ENCODE data around the gene IRF9.
A peak's percentile ranks its signal among the peaks of the same experiment; 100 is the strongest.

IRF9 gene

GRCh38 chr14:24135584-24135833 lies 25.6 kb upstream of the IRF9 start (continued):
- TF ChIP-seq ZNF473 (tag by site-specific recombination; IDR thresholded peaks at IDR 0.05), result no peak
- TF ChIP-seq ZNF140 (tag by site-specific recombination; IDR thresholded peaks at IDR 0.05), result no peak
- TF ChIP-seq ZNF280C (tag by site-specific recombination; IDR thresholded peaks at IDR 0.05), result no peak
- TF ChIP-seq ZNF701 (tag by site-specific recombination; IDR thresholded peaks at IDR 0.05), result no peak
- TF ChIP-seq, protein P1, sequence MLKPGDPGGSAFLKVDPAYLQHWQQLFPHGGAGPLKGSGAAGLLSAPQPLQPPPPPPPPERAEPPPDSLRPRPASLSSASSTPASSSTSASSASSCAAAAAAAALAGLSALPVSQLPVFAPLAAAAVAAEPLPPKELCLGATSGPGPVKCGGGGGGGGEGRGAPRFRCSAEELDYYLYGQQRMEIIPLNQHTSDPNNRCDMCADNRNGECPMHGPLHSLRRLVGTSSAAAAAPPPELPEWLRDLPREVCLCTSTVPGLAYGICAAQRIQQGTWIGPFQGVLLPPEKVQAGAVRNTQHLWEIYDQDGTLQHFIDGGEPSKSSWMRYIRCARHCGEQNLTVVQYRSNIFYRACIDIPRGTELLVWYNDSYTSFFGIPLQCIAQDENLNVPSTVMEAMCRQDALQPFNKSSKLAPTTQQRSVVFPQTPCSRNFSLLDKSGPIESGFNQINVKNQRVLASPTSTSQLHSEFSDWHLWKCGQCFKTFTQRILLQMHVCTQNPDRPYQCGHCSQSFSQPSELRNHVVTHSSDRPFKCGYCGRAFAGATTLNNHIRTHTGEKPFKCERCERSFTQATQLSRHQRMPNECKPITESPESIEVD (tag by site-specific recombination; IDR thresholded peaks at IDR 0.05), result no peak
- TF ChIP-seq, protein P2, sequence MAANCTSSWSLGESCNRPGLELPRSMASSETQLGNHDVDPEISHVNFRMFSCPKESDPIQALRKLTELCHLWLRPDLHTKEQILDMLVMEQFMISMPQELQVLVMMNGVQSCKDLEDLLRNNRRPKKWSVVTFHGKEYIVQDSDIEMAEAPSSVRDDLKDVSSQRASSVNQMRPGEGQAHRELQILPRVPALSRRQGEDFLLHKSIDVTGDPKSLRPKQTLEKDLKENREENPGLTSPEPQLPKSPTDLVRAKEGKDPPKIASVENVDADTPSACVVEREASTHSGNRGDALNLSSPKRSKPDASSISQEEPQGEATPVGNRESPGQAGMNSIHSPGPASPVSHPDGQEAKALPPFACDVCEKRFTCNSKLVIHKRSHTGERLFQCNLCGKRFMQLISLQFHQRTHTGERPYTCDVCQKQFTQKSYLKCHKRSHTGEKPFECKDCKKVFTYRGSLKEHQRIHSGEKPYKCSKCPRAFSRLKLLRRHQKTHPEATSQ (tag by site-specific recombination; IDR thresholded peaks at IDR 0.05), result no peak
- peak; percentile 94 for TF ChIP-seq SCRT1 (tag by site-specific recombination; IDR thresholded peaks at IDR 0.05; ENCODE audit: borderline replicate concordance)
- TF ChIP-seq OSR2 (tag by site-specific recombination; IDR thresholded peaks at IDR 0.05), result no peak
- no peak for TF ChIP-seq ZBTB6 (tag by site-specific recombination; IDR thresholded peaks at IDR 0.05)
- no peak for TF ChIP-seq ZNF18 (tag by site-specific recombination; IDR thresholded peaks at IDR 0.05)
- TF ChIP-seq ZNF426 (tag by site-specific recombination; IDR thresholded peaks at IDR 0.05), result no peak
- TF ChIP-seq ZNF114 (tag by site-specific recombination; IDR thresholded peaks at IDR 0.05), result no peak
- no peak for TF ChIP-seq ZNF530 (tag by site-specific recombination; IDR thresholded peaks at IDR 0.05; ENCODE audit: low read depth)
- TF ChIP-seq ZNF610 (tag by site-specific recombination; IDR thresholded peaks at IDR 0.05; ENCODE audit: borderline replicate concordance), result no peak
- TF ChIP-seq ZNF777 (tag by site-specific recombination; IDR thresholded peaks at IDR 0.05; ENCODE audit: borderline replicate concordance), result no peak
- no peak for TF ChIP-seq ZSCAN18 (tag by site-specific recombination; IDR thresholded peaks at IDR 0.05)
- TF ChIP-seq ZBTB20 (tag by site-specific recombination; IDR thresholded peaks at IDR 0.05), result 0 out of 2 replicates have a peak, but pooled peaks have one; percentile 28
- peak; percentile 79 for TF ChIP-seq ZNF335 (tag by site-specific recombination; conservative IDR thresholded peaks at IDR 0.05)
- TF ChIP-seq ZNF558 (tag by site-specific recombination; IDR thresholded peaks at IDR 0.05), result no peak
- no peak for TF ChIP-seq BCL11B (tag by site-specific recombination; IDR thresholded peaks at IDR 0.05; ENCODE audit: low read depth)
- TF ChIP-seq ZNF548 (tag by site-specific recombination; IDR thresholded peaks at IDR 0.05), result no peak
- TF ChIP-seq ZNF112 (tag by site-specific recombination; IDR thresholded peaks at IDR 0.05), result no peak
- no peak for TF ChIP-seq YY2 (tag by site-specific recombination; IDR thresholded peaks at IDR 0.05)
- peak; percentile 97 for TF ChIP-seq SCRT2 (tag by site-specific recombination; IDR thresholded peaks at IDR 0.05)
- no peak for TF ChIP-seq ZNF664 (tag by site-specific recombination; IDR thresholded peaks at IDR 0.05)
- TF ChIP-seq ZNF423 (tag by site-specific recombination; IDR thresholded peaks at IDR 0.05), result no peak
- TF ChIP-seq ZNF623 (tag by site-specific recombination; IDR thresholded peaks at IDR 0.05), result no peak
- no peak for TF ChIP-seq EGR2 (tag by site-specific recombination; IDR thresholded peaks at IDR 0.05; ENCODE audit: low read depth)
- no peak; the same call in 1 of the 2 replicates for TF ChIP-seq ZBTB17 (tag by site-specific recombination; IDR thresholded peaks at IDR 0.05)
- 0 out of 2 replicates have a peak, but pooled peaks have one; percentile 82 for TF ChIP-seq ZNF600 (tag by site-specific recombination; IDR thresholded peaks at IDR 0.05)
- TF ChIP-seq ZBTB48 (tag by site-specific recombination; IDR thresholded peaks at IDR 0.05), result peak; percentile 87
- TF ChIP-seq ATF2 (tag by site-specific recombination; IDR thresholded peaks at IDR 0.05; ENCODE audit: low read depth), result no peak
